ENCODE results near the gene FAM184A. TPM values are rescaled to one million over a fixed set of nuclear protein-coding genes. Genes with fewer than 3 reads are reported as not detected.

The FAM184A gene
- total and polyA plus RNA-seq, 9 of the 15 experiments (the other 6 are each of a cell fraction or from before 2014, with no cell fraction given) = 6.4 to 18.7 (median 13.1) TPM

- TF ChIP-seq REST (IDR thresholded peaks at IDR 0.05; ENCODE audit: borderline replicate concordance) (peak; percentile 47; the same call in 1 of the 2 replicates), REST (CRISPR knock-in tag; IDR thresholded peaks at IDR 0.05; ENCODE audit: low read depth) (no peak), NFYB (IDR thresholded peaks at IDR 0.05; ENCODE audit: extremely low read depth, insufficient read length) (no peak), SMAD2 (IDR thresholded peaks at IDR 0.05; ENCODE audit: low read depth, low read length) (no peak), CCAR2 (IDR thresholded peaks at IDR 0.05; ENCODE audit: low read depth, low read length) (no peak), RUNX1 (IDR thresholded peaks at IDR 0.05; ENCODE audit: low read depth) (no peak), SRSF1 (IDR thresholded peaks at IDR 0.05; ENCODE audit: low read depth, low read length) (no peak), YY1 (IDR thresholded peaks at IDR 0.05; ENCODE audit: borderline replicate concordance in 1 of 3, control insufficient read depth in 1 of 3, extremely low read depth in 1 of 3, insufficient read depth in 3 of 3, insufficient read length in 1 of 3, insufficient replicate concordance in 2 of 3, low read depth in 1 of 3, low read length in 2 of 3) (peak in 1 of 3 experiments; percentile 50), PHB (CRISPR knock-in tag; IDR thresholded peaks at IDR 0.05) (no peak), FOXM1 (IDR thresholded peaks at IDR 0.05; ENCODE audit: low read depth) (no peak), FOXM1 (CRISPR knock-in tag; IDR thresholded peaks at IDR 0.05; ENCODE audit: low read depth) (0 out of 2 replicates have a peak, but pooled peaks have one; percentile 87), E2F3 (CRISPR knock-in tag; IDR thresholded peaks at IDR 0.05) (peak; percentile 37; the same call in 1 of the 2 replicates), FOXJ2 (tag; IDR thresholded peaks at IDR 0.05) (peak; percentile 54; the same call in 1 of the 2 replicates), ELF1 (tag; IDR thresholded peaks at IDR 0.05) (no peak), ZNF586 (CRISPR knock-in tag; conservative IDR thresholded peaks at IDR 0.05) (no peak)
- TF ChIP-seq, protein P1, sequence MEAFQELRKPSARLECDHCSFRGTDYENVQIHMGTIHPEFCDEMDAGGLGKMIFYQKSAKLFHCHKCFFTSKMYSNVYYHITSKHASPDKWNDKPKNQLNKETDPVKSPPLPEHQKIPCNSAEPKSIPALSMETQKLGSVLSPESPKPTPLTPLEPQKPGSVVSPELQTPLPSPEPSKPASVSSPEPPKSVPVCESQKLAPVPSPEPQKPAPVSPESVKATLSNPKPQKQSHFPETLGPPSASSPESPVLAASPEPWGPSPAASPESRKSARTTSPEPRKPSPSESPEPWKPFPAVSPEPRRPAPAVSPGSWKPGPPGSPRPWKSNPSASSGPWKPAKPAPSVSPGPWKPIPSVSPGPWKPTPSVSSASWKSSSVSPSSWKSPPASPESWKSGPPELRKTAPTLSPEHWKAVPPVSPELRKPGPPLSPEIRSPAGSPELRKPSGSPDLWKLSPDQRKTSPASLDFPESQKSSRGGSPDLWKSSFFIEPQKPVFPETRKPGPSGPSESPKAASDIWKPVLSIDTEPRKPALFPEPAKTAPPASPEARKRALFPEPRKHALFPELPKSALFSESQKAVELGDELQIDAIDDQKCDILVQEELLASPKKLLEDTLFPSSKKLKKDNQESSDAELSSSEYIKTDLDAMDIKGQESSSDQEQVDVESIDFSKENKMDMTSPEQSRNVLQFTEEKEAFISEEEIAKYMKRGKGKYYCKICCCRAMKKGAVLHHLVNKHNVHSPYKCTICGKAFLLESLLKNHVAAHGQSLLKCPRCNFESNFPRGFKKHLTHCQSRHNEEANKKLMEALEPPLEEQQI (IDR thresholded peaks at IDR 0.05) = 0 out of 2 replicates have a peak, but pooled peaks have one; percentile 37
Measured at GRCh38 chr6:119078376-119079282, at the start of gene FAM184A (continued).

Data from K562 (cell line).